IMR-90 (cell line): ENCODE results near the gene CUL1. TPM values are rescaled to one million over a fixed set of nuclear protein-coding genes. Genes with fewer than 3 reads are reported as not detected.

Source experiments
- ATAC-seq: fragments of 200-7000 bp; cut with Tn5 transposase; 2 replicates; pipeline ENCODE4 v1.9.1; 2020; ENCODE audit warnings: low read depth, mild to moderate bottlenecking, moderate library complexity
- BruUV-seq: library from RNA; stranded (reverse); fragments of 400-500 nt; replicated peaks from 2 replicates; lab custom pipeline; 2021; lab: Mats Ljungman, UMichigan
- CTCF ChIA-PET: fragments of 300-600 bp; formaldehyde crosslinking; extraction: SDS; loops from one replicate; lab custom pipeline; 2021; ENCODE audit warnings: antibody characterized with exemption; lab: Yijun Ruan, JAX
- POLR2A ChIA-PET: fragments of 300-600 bp; sonication (Branson Sonifier 250); formaldehyde crosslinking; loops from one replicate; lab custom pipeline; 2022; ENCODE audit warnings: antibody characterized with exemption; ENCODE audit not compliant: unreplicated experiment; lab: Charles Lee
- DNase-seq: peaks from one replicate; pipeline ENCODE4 v3.0.0; 2013
- H2AFZ ChIP-seq: replicated peaks from 2 replicates; pipeline ENCODE3; 2013; ENCODE audit warnings: low read length, mild to moderate bottlenecking; ENCODE audit not compliant: poor library complexity
- H2AK5ac ChIP-seq: 2 replicates; pipeline ENCODE4 v1.6.1; 2013; ENCODE audit warnings: low read depth, low read length, inconsistent platforms
- H2AK9ac ChIP-seq: replicated peaks from 2 replicates; pipeline ENCODE3; 2013; ENCODE audit warnings: mild to moderate bottlenecking, low read depth, low read length, moderate library complexity; ENCODE audit not compliant: poor library complexity
- H2BK120ac ChIP-seq: 2 replicates; pipeline ENCODE4 v1.6.1; 2013; ENCODE audit warnings: low read depth, low read length, inconsistent platforms
- H2BK15ac ChIP-seq: 3 replicates; pipeline ENCODE4 v1.6.1; 2013; ENCODE audit warnings: low read depth, low read length, inconsistent platforms
- H2BK20ac ChIP-seq: 2 replicates; pipeline ENCODE4 v1.6.1; 2013; ENCODE audit warnings: low read depth, mild to moderate bottlenecking, inconsistent platforms, low read length, moderate library complexity
- H2BK5ac ChIP-seq: 2 replicates; pipeline ENCODE4 v1.6.1; 2013; ENCODE audit warnings: mild to moderate bottlenecking, low read depth, low read length, inconsistent platforms; ENCODE audit not compliant: poor library complexity, severe bottlenecking
- H3K14ac ChIP-seq: replicated peaks from 2 replicates; pipeline ENCODE4 v1.6.1; 2013; ENCODE audit warnings: low read depth, low read length, inconsistent platforms
- H3K18ac ChIP-seq: 2 replicates; pipeline ENCODE4 v1.6.1; 2013; ENCODE audit warnings: low read depth, low read length, control low read depth
- H3K23ac ChIP-seq: 2 replicates; pipeline ENCODE4 v1.6.1; 2013; ENCODE audit warnings: low read depth, low read length, inconsistent platforms
- H3K27ac ChIP-seq: 2 replicates; pipeline ENCODE4 v1.5.1; 2013; ENCODE audit warnings: mild to moderate bottlenecking, control low read depth, low read length; ENCODE audit not compliant: insufficient read depth
- H3K27me3 ChIP-seq: 2 replicates; pipeline ENCODE4 v1.6.1; 2013; ENCODE audit warnings: low read length; ENCODE audit not compliant: control insufficient read depth, insufficient read depth
- H3K36me3 ChIP-seq: 2 replicates; pipeline ENCODE4 v1.6.1; 2013; ENCODE audit warnings: low read length, mixed read lengths; ENCODE audit not compliant: control insufficient read depth, insufficient read depth
- H3K4ac ChIP-seq: 2 replicates; pipeline ENCODE4 v1.6.1; 2013; ENCODE audit warnings: low read depth, low read length, inconsistent platforms
- H3K4me1 ChIP-seq: 2 replicates; pipeline ENCODE4 v1.6.1; 2013; ENCODE audit warnings: low read length, mixed read lengths; ENCODE audit not compliant: control insufficient read depth, insufficient read depth
- H3K4me2 ChIP-seq: 2 replicates; pipeline ENCODE4 v1.6.1; 2013; ENCODE audit warnings: low read depth, mild to moderate bottlenecking, control low read depth, low read length, moderate library complexity
- H3K4me3 ChIP-seq: 2 replicates; pipeline ENCODE4 v1.5.1; 2013; ENCODE audit warnings: low read depth, mild to moderate bottlenecking, control low read depth, low read length, moderate library complexity; ENCODE audit not compliant: insufficient read depth
- H3K56ac ChIP-seq: 2 replicates; pipeline ENCODE4 v1.6.1; 2013; ENCODE audit warnings: low read length, inconsistent platforms; ENCODE audit not compliant: insufficient read depth; ENCODE audit errors: extremely low read depth
- H3K79me1 ChIP-seq, 2 experiments: 2 replicates each; pipeline ENCODE4 v1.6.1; 2013; ENCODE audit warnings: low read length in 2 of 2, inconsistent platforms in 1 of 2, low read depth in 1 of 2
- H3K9ac ChIP-seq: 2 replicates; pipeline ENCODE4 v1.6.1; 2013; ENCODE audit warnings: low read depth, low read length, control low read depth
- H3K9me1 ChIP-seq: 2 replicates; pipeline ENCODE4 v1.6.1; 2013; ENCODE audit warnings: low read length, inconsistent platforms; ENCODE audit not compliant: insufficient read depth
- H3K9me3 ChIP-seq: 2 replicates; pipeline ENCODE4 v1.6.1; 2013; ENCODE audit warnings: low read length; ENCODE audit not compliant: control insufficient read depth, insufficient read depth
- H4K20me1 ChIP-seq: 2 replicates; pipeline ENCODE4 v1.6.1; 2013; ENCODE audit warnings: low read length, inconsistent platforms; ENCODE audit not compliant: insufficient read depth
- H4K5ac ChIP-seq: 2 replicates; pipeline ENCODE4 v1.6.1; 2013; ENCODE audit warnings: mild to moderate bottlenecking, low read depth, low read length, control low read depth
- H4K8ac ChIP-seq, 2 experiments: 2 replicates each; pipeline ENCODE4 v1.6.1; 2013; ENCODE audit warnings: low read depth in 2 of 2, low read length in 2 of 2, control low read depth in 1 of 2, inconsistent platforms in 1 of 2
- H4K91ac ChIP-seq: 2 replicates; pipeline ENCODE4 v1.6.1; 2013; ENCODE audit warnings: low read depth, low read length, inconsistent platforms; ENCODE audit not compliant: insufficient read depth
- BHLHE40 ChIP-seq: fragments of 150-350 bp; IDR thresholded peaks from 2 replicates; pipeline ENCODE4 v1.6.1; 2016; ENCODE audit warnings: mild to moderate bottlenecking, low read depth, low read length
- CEBPB ChIP-seq: IDR thresholded peaks from 2 replicates; pipeline ENCODE4 v1.6.1; 2012; ENCODE audit warnings: low read depth, low read length, improper control_type of control experiment
- CHD1 ChIP-seq: IDR thresholded peaks from 2 replicates; pipeline ENCODE4 v1.6.1; 2012; ENCODE audit warnings: low read depth, low read length, improper control_type of control experiment
- CTCF ChIP-seq: conservative IDR thresholded peaks from 2 replicates; pipeline ENCODE4 v1.5.1; 2012; ENCODE audit warnings: mild to moderate bottlenecking, low read depth, low read length, improper control_type of control experiment
- ELK1 ChIP-seq: fragments of 150-350 bp; IDR thresholded peaks from 2 replicates; pipeline ENCODE4 v1.6.1; 2016; ENCODE audit warnings: low read depth, mild to moderate bottlenecking, low read length, moderate library complexity, borderline replicate concordance
- FOS ChIP-seq: fragments of 150-350 bp; IDR thresholded peaks from 2 replicates; pipeline ENCODE4 v1.6.1; 2016; ENCODE audit warnings: low read depth, low read length
- MAFK ChIP-seq: IDR thresholded peaks from 2 replicates; pipeline ENCODE4 v1.6.1; 2012; ENCODE audit warnings: low read depth, low read length, improper control_type of control experiment
- MAZ ChIP-seq: IDR thresholded peaks from 2 replicates; pipeline ENCODE4 v1.6.1; 2012; ENCODE audit warnings: low read depth, mild to moderate bottlenecking, low read length, improper control_type of control experiment, moderate library complexity, borderline replicate concordance
- MXI1 ChIP-seq: IDR thresholded peaks from 2 replicates; pipeline ENCODE4 v1.6.1; 2012; ENCODE audit warnings: low read depth, mild to moderate bottlenecking, low read length, moderate library complexity, borderline replicate concordance
- NFE2L2 ChIP-seq: fragments of 150-350 bp; IDR thresholded peaks from 2 replicates; pipeline ENCODE4 v1.6.1; 2016; ENCODE audit warnings: low read depth, mild to moderate bottlenecking, low read length
- POLR2A ChIP-seq: IDR thresholded peaks from 2 replicates; pipeline ENCODE4 v1.6.1; 2012; ENCODE audit warnings: mild to moderate bottlenecking, low read depth, low read length
- RAD21 ChIP-seq: IDR thresholded peaks from 2 replicates; pipeline ENCODE4 v1.6.1; 2012; ENCODE audit warnings: low read length, improper control_type of control experiment
- RCOR1 ChIP-seq: IDR thresholded peaks from 2 replicates; pipeline ENCODE4 v1.6.1; 2012; ENCODE audit warnings: mild to moderate bottlenecking, low read length, improper control_type of control experiment; ENCODE audit not compliant: insufficient replicate concordance
- RFX5 ChIP-seq: IDR thresholded peaks from 2 replicates; pipeline ENCODE4 v1.8.0; 2012; ENCODE audit warnings: low read depth, mild to moderate bottlenecking, low read length, moderate library complexity
- SMC3 ChIP-seq: fragments of 150-350 bp; IDR thresholded peaks from 2 replicates; pipeline ENCODE4 v1.6.1; 2016; ENCODE audit warnings: low read depth, mild to moderate bottlenecking, antibody characterized with exemption, low read length, moderate library complexity
- USF2 ChIP-seq: fragments of 150-350 bp; IDR thresholded peaks from 2 replicates; pipeline ENCODE4 v1.6.1; 2017; ENCODE audit warnings: mild to moderate bottlenecking, antibody characterized with exemption, low read length, low read depth
- WGBS, 2 experiments: methylation state at CpG; one replicate each; pipeline versions ENCODE4 v1.1.5 to v1.1.7; 2013; ENCODE audit warnings: missing lambda C conversion rate in 2 of 2; ENCODE audit not compliant: insufficient read length in 1 of 2; ENCODE audit errors: extremely low coverage in 2 of 2; 5-methylcytosine and 5-hydroxymethylcytosine counted together
- dilution Hi-C: fragments of 300-500 bp; cut with HindIII; formaldehyde crosslinking; loops from one replicate; pipeline ENCODE4 v1.14.3; 2018; ENCODE audit warnings: low sequenced_read_pairs; ENCODE audit not compliant: unreplicated experiment
- in situ Hi-C: fragments of 300-500 bp; cut with MboI; formaldehyde crosslinking; loops from 3 replicates; pipeline ENCODE4 v1.14.3; 2019; ENCODE audit warnings: low sequenced_read_pairs, inconsistent platforms, mixed read lengths
- intact Hi-C: fragments of 100-400 bp; cut with micrococcal nuclease; formaldehyde crosslinking; loops from 2 replicates; pipeline ENCODE4 v1.10.0; 2022
- polyA plus RNA-seq, 3 experiments: library from polyadenylated mRNA; depleted of rRNA; stranded (reverse); fragments of >200 nt; gene quantifications; 2 replicates each; pipeline ENCODE4 v1.2.3, GENCODE V29; 2012; ENCODE audit warnings: low replicate concordance in 1 of 3
- total RNA-seq: library from RNA; depleted of rRNA; stranded (reverse); fragments of >200 nt; gene quantifications from 2 replicates; pipeline ENCODE4 v1.2.3, GENCODE V29; 2012

CUL1 gene
- total and polyA plus RNA-seq, 2 of the 4 experiments (the other 2 are of a cell fraction), result 44.0 to 46.2 TPM

- TF ChIP-seq MAZ (no peak), MXI1 (no peak), CEBPB (no peak), RFX5 (no peak), SMC3 (no peak), RCOR1 (no peak), MAFK (no peak), CTCF (no peak), POLR2A (no peak), RAD21 (no peak), USF2 (no peak), FOS (no peak), ELK1 (no peak), CHD1 (no peak), NFE2L2 (no peak), BHLHE40 (no peak)
- in situ Hi-C loops (no loop called here), dilution Hi-C loops (no loop called here), intact Hi-C loops (no loop called here)
- Histone ChIP-seq H4K5ac (no peak overlapping the region), H3K4ac (no peak overlapping the region), H3K18ac (no peak overlapping the region), H2AFZ (no peak overlapping the region), H2BK20ac (no peak overlapping the region), H2AK5ac (no peak overlapping the region), H3K9me3 (no peaks in the 10 kb centered on the region), H3K4me1 (peaks cover 4% of the 10 kb centered on the region; the same call in 1 of the 2 replicates), H2BK15ac (no peak overlapping the region), H3K79me1 (peaks cover 31 to 54% of the 10 kb centered on the region in 2 experiments), H3K9me1 (peaks cover 5% of the 10 kb centered on the region), H3K56ac (no peak overlapping the region), H3K27ac (no peak overlapping the region), H3K14ac (no peak overlapping the region), H2BK5ac (no peak overlapping the region), H4K20me1 (peaks cover 11% of the 10 kb centered on the region), H2BK120ac (no peak overlapping the region), H3K4me3 (no peak overlapping the region), H4K8ac (no peak overlapping the region), H3K27me3 (no peaks in the 10 kb centered on the region), H2AK9ac (no peak overlapping the region), H3K23ac (no peak overlapping the region), H3K4me2 (no peak overlapping the region), H4K91ac (no peak overlapping the region), H3K9ac (no peak overlapping the region), H3K36me3 (no peaks in the 10 kb centered on the region)
- BruUV-seq, result no TSS peak
- POLR2A ChIA-PET, result no interaction called here
- ATAC-seq (no peak), DNase-seq (no peak)
- no CpG with 5 or more reads among the region's 5 CpGs for WGBS, 2 experiments
- CTCF ChIA-PET, result no interaction called here
Measured at GRCh38 chr7:148850564-148850963, 151.9 kb downstream of the CUL1 start.
